Cardiac muscle cell (in vitro differentiated cells and primary cell): ENCODE data around the gene BAHCC1. TPM values are rescaled to one million over a fixed set of nuclear protein-coding genes. Genes with fewer than 3 reads are reported as not detected.
A peak's percentile ranks its signal among the peaks of the same experiment; 100 is the strongest.

Source experiments
- DNase-seq, 2 donors: peaks; one replicate each; pipeline versions ENCODE4 v3.0.0 to v3.0.0-alpha.2; 2010 to 2017; ENCODE audit warnings: low read depth in 1 of 2, low spot score in 1 of 2
- H3K27ac ChIP-seq: fragments of 200-600 bp; sonication (generic); 2 replicates; pipeline ENCODE4 v1.5.1; 2016
- H3K27me3 ChIP-seq: fragments of 200-600 bp; sonication (generic); 2 replicates; pipeline ENCODE4 v1.6.0; 2016; ENCODE audit warnings: control low read depth
- H3K36me3 ChIP-seq: fragments of 200-600 bp; sonication (generic); 2 replicates; pipeline ENCODE4 v1.5.1; 2016; ENCODE audit warnings: control low read depth
- H3K4me1 ChIP-seq: fragments of 200-600 bp; sonication (generic); 2 replicates; pipeline ENCODE4 v1.8.1; 2017; ENCODE audit warnings: low read depth, mild to moderate bottlenecking, mixed run types
- H3K4me3 ChIP-seq: fragments of 200-600 bp; sonication (generic); 2 replicates; pipeline ENCODE4 v1.5.1; 2016; ENCODE audit warnings: mild to moderate bottlenecking
- H3K9me3 ChIP-seq: fragments of 200-600 bp; sonication (generic); 2 replicates; pipeline ENCODE4 v1.5.1; 2017; ENCODE audit warnings: low read depth, mild to moderate bottlenecking, control low read depth
- CTCF ChIP-seq: IDR thresholded peaks from 2 replicates; pipeline ENCODE4 v1.5.1; 2012; ENCODE audit warnings: low read depth, mild to moderate bottlenecking, low read length
- polyA plus RNA-seq: library from polyadenylated mRNA; unstranded; fragments of >200 nt; fragmentation: Nextera tagmentation; extraction: Ambion mirVana; gene quantifications from 2 replicates; pipeline ENCODE4 v1.2.1, GENCODE V29; 2016
- total RNA-seq: library from RNA; depleted of rRNA; stranded (reverse); fragments of >200 nt; gene quantifications from 2 replicates; pipeline ENCODE4 v1.2.3, GENCODE V29; 2016

The BAHCC1 gene
- total and polyA plus RNA-seq, 2 experiments from 2014 or later = 20.3 to 47.3 TPM

- H3K4me3 ChIP-seq = no peak overlapping the region
- H3K27me3 ChIP-seq = no peaks in the 10 kb centered on the region
- DNase-seq = peak; percentile 25 to 78
- no peaks in the 10 kb centered on the region for H3K9me3 ChIP-seq
- no peak for TF ChIP-seq CTCF
- H3K27ac ChIP-seq = peak overlapping the region; percentile 90
- H3K36me3 ChIP-seq = peaks cover 13% of the 10 kb centered on the region
- peaks cover 17% of the 10 kb centered on the region for H3K4me1 ChIP-seq
Observed at GRCh38 chr17:81456798-81457197, 61.5 kb downstream of the BAHCC1 start.

GRCh38 chr17:81457401-81457800, 62.1 kb downstream of the BAHCC1 start:
- Histone ChIP-seq H3K4me3 (no peak overlapping the region), H3K36me3 (peaks cover 19% of the 10 kb centered on the region), H3K27ac (peak overlapping the region; percentile 90), H3K9me3 (no peaks in the 10 kb centered on the region), H3K27me3 (no peaks in the 10 kb centered on the region), H3K4me1 (peaks cover 17% of the 10 kb centered on the region)
- no peak for TF ChIP-seq CTCF
- DNase-seq = no peak

GRCh38 chr17:81457917-81458555, 62.8 kb downstream of the BAHCC1 start:
- Histone ChIP-seq H3K9me3 (no peaks in the 10 kb centered on the region), H3K36me3 (peaks cover 23% of the 10 kb centered on the region), H3K4me1 (peaks cover 17% of the 10 kb centered on the region), H3K4me3 (no peak overlapping the region), H3K27ac (peak overlapping the region; percentile 23), H3K27me3 (no peaks in the 10 kb centered on the region)
- TF ChIP-seq CTCF = no peak
- DNase-seq = no peak

- H3K27me3 ChIP-seq = no peaks in the 10 kb centered on the region
- H3K4me3 ChIP-seq = no peak overlapping the region
- no peak for DNase-seq
- H3K9me3 ChIP-seq = no peaks in the 10 kb centered on the region
- H3K27ac ChIP-seq = peak overlapping the region; percentile 23
- peaks cover 17% of the 10 kb centered on the region for H3K4me1 ChIP-seq
- no peak for TF ChIP-seq CTCF
- H3K36me3 ChIP-seq = peaks cover 26% of the 10 kb centered on the region
Observed at GRCh38 chr17:81458628-81459027, 63.4 kb downstream of the BAHCC1 start.

GRCh38 chr17:81459224-81459623, 64.0 kb downstream of the BAHCC1 start:
- Histone ChIP-seq H3K4me3 (no peak overlapping the region), H3K27me3 (no peaks in the 10 kb centered on the region), H3K36me3 (peaks cover 30% of the 10 kb centered on the region), H3K4me1 (peaks cover 17% of the 10 kb centered on the region), H3K27ac (no peak overlapping the region), H3K9me3 (no peaks in the 10 kb centered on the region)
- TF ChIP-seq CTCF = no peak
- DNase-seq = no peak

- peaks cover 30% of the 10 kb centered on the region for H3K36me3 ChIP-seq
- TF ChIP-seq CTCF = no peak
- no peak for DNase-seq
Observed at GRCh38 chr17:81459864-81460263, 64.6 kb downstream of the BAHCC1 start.

More at GRCh38 chr17:81459864-81460263, 64.6 kb downstream of the BAHCC1 start:
- Histone ChIP-seq H3K9me3 (no peaks in the 10 kb centered on the region), H3K27ac (no peak overlapping the region), H3K4me1 (peaks cover 17% of the 10 kb centered on the region), H3K4me3 (no peak overlapping the region), H3K27me3 (no peaks in the 10 kb centered on the region)
